Measurements from ENCODE around the gene CCDC33.

Gene CCDC33

DNA sequence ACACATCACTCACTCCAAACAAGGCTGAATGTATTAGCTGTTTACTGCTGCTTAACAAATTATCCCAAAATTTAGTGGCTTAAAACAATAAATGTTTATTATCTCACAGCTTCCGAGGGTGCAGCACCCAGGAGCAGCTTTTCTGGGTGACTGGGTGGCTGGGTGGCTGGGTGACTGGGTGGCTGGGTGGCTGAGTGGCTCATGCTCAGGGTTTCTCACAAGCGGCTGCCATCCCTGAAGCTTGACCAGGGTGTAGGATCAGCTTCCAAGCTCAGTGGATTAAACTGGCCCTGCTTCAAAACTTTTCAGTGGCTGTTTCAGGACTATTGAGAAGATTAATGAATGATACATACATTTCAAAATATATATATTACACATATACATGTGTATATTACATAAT is 133.6 kb downstream of the CCDC33 start:
- Histone ChIP-seq H3K4me3 (ENCODE audit: low read depth, low read length) (no peak overlapping the region), H3K27ac (ENCODE audit: extremely low read depth, low read depth, low read length) (no peak overlapping the region), H3K36me3 (ENCODE audit: control insufficient read depth in 2 of 2, insufficient read depth in 1 of 2, low read length in 2 of 2) (no peaks in the 10 kb centered on the region), H3K4me1 (ENCODE audit: control insufficient read depth, insufficient read depth, low read length) (peaks cover 5% of the 10 kb centered on the region), H3K9me3 (ENCODE audit: control insufficient read depth, insufficient read depth, low read depth, low read length) (no peaks in the 10 kb centered on the region)
- POLR2A ChIA-PET = no interaction called here
- CTCF ChIA-PET = interaction anchor here (0.5 to 25.1 kb wide), 8 partner anchors 9 to 402 kb away, joined by 3 to 768 read pairs (median 5); partner anchors contain the start of gene SEMA7A
- TF ChIP-seq, protein P1, sequence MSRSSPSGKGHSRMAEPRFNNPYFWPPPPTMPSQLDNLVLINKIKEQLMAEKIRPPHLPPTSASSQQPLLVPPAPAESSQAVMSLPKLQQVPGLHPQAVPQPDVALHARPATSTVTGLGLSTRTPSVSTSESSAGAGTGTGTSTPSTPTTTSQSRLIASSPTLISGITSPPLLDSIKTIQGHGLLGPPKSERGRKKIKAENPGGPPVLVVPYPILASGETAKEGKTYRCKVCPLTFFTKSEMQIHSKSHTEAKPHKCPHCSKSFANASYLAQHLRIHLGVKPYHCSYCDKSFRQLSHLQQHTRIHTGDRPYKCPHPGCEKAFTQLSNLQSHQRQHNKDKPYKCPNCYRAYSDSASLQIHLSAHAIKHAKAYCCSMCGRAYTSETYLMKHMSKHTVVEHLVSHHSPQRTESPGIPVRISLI (tag by site-specific recombination; IDR thresholded peaks at IDR 0.05) = no peak
- TF ChIP-seq, protein P2, sequence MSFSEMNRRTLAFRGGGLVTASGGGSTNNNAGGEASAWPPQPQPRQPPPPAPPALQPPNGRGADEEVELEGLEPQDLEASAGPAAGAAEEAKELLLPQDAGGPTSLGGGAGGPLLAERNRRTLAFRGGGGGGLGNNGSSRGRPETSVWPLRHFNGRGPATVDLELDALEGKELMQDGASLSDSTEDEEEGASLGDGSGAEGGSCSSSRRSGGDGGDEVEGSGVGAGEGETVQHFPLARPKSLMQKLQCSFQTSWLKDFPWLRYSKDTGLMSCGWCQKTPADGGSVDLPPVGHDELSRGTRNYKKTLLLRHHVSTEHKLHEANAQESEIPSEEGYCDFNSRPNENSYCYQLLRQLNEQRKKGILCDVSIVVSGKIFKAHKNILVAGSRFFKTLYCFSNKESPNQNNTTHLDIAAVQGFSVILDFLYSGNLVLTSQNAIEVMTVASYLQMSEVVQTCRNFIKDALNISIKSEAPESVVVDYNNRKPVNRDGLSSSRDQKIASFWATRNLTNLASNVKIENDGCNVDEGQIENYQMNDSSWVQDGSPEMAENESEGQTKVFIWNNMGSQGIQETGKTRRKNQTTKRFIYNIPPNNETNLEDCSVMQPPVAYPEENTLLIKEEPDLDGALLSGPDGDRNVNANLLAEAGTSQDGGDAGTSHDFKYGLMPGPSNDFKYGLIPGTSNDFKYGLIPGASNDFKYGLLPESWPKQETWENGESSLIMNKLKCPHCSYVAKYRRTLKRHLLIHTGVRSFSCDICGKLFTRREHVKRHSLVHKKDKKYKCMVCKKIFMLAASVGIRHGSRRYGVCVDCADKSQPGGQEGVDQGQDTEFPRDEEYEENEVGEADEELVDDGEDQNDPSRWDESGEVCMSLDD (tag by site-specific recombination; IDR thresholded peaks at IDR 0.05) = no peak
- TF ChIP-seq KLF1 (tag by site-specific recombination; IDR thresholded peaks at IDR 0.05) = no peak
- TF ChIP-seq ZNF521 (tag by site-specific recombination; IDR thresholded peaks at IDR 0.05) = no peak
- no peak for TF ChIP-seq ZNF138 (tag by site-specific recombination; IDR thresholded peaks at IDR 0.05; ENCODE audit: borderline replicate concordance)
- TF ChIP-seq ZNF157 (tag by site-specific recombination; IDR thresholded peaks at IDR 0.05) = no peak
- TF ChIP-seq, protein P3, sequence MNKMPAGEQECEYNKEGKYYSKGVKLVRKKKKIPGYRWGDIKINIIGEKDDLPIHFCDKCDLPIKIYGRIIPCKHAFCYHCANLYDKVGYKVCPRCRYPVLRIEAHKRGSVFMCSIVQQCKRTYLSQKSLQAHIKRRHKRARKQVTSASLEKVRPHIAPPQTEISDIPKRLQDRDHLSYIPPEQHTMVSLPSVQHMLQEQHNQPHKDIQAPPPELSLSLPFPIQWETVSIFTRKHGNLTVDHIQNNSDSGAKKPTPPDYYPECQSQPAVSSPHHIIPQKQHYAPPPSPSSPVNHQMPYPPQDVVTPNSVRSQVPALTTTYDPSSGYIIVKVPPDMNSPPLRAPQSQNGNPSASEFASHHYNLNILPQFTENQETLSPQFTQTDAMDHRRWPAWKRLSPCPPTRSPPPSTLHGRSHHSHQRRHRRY (tag by site-specific recombination; IDR thresholded peaks at IDR 0.05) = no peak

DNA sequence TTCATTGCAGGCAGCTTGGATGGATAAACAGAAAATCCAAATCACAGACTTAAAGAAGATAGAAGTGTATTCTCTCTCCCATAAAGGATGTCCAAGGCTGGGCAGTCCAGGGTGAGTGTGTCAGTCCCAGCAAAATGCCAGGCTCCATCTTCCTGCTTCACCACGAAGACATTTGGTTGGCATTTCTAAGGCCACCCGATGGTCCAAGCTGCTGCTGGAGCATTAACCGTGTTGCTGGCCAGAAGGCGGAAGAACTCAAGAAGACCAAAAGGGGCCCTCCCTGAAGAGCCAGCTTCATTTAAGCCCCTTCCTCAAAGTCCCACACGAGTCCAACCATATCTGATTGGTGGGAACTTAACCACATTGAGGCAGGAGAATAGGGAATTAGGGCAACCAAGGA is 134.3 kb downstream of the CCDC33 start:
- TF ChIP-seq MZF1 (tag by site-specific recombination; IDR thresholded peaks at IDR 0.05; ENCODE audit: borderline replicate concordance) (no peak), ZNF239 (tag by site-specific recombination; IDR thresholded peaks at IDR 0.05) (no peak), ZNF155 (tag by site-specific recombination; IDR thresholded peaks at IDR 0.05) (no peak), ZNF292 (tag by site-specific recombination; IDR thresholded peaks at IDR 0.05; ENCODE audit: borderline replicate concordance, low read depth) (no peak), KLF10 (tag by site-specific recombination; IDR thresholded peaks at IDR 0.05) (no peak), ZNF140 (tag by site-specific recombination; IDR thresholded peaks at IDR 0.05) (no peak), ZBTB17 (tag by site-specific recombination; IDR thresholded peaks at IDR 0.05) (no peak), ZNF561 (tag by site-specific recombination; IDR thresholded peaks at IDR 0.05; ENCODE audit: borderline replicate concordance) (no peak)
- TF ChIP-seq, protein P4, sequence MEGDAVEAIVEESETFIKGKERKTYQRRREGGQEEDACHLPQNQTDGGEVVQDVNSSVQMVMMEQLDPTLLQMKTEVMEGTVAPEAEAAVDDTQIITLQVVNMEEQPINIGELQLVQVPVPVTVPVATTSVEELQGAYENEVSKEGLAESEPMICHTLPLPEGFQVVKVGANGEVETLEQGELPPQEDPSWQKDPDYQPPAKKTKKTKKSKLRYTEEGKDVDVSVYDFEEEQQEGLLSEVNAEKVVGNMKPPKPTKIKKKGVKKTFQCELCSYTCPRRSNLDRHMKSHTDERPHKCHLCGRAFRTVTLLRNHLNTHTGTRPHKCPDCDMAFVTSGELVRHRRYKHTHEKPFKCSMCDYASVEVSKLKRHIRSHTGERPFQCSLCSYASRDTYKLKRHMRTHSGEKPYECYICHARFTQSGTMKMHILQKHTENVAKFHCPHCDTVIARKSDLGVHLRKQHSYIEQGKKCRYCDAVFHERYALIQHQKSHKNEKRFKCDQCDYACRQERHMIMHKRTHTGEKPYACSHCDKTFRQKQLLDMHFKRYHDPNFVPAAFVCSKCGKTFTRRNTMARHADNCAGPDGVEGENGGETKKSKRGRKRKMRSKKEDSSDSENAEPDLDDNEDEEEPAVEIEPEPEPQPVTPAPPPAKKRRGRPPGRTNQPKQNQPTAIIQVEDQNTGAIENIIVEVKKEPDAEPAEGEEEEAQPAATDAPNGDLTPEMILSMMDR (tag by site-specific recombination; IDR thresholded peaks at IDR 0.05) = no peak
- CTCF ChIA-PET = interaction anchor here (0.6 to 25.1 kb wide), 8 partner anchors 9 to 904 kb away, joined by 3 to 768 read pairs (median 4); partner anchors contain the start of gene SEMA7A
- H3K4me1 ChIP-seq (ENCODE audit: control insufficient read depth, insufficient read depth, low read length) = peaks cover 9% of the 10 kb centered on the region
- H3K9me3 ChIP-seq (ENCODE audit: control insufficient read depth, insufficient read depth, low read depth, low read length) = no peaks in the 10 kb centered on the region
- POLR2A ChIA-PET = no interaction called here
- H3K4me3 ChIP-seq (ENCODE audit: low read depth, low read length) = no peak overlapping the region
- no peaks in the 10 kb centered on the region for H3K36me3 ChIP-seq (ENCODE audit: control insufficient read depth in 2 of 2, insufficient read depth in 1 of 2, low read length in 2 of 2)
- no peak overlapping the region for H3K27ac ChIP-seq (ENCODE audit: extremely low read depth, low read depth, low read length)
